Astrocyte (in vitro differentiated cells and primary cell): ENCODE data around the gene ATF7.

Experiments
- CTCF ChIP-seq: IDR thresholded peaks from 2 replicates; pipeline ENCODE4 v1.5.1; 2011; ENCODE audit warnings: low read depth, mild to moderate bottlenecking, inconsistent platforms, low read length, moderate library complexity; ENCODE audit not compliant: insufficient read depth
- EZH2 ChIP-seq: IDR thresholded peaks from 2 replicates; pipeline ENCODE4 v1.6.1; 2012; ENCODE audit warnings: mild to moderate bottlenecking, low read length, inconsistent platforms; ENCODE audit not compliant: insufficient read depth

- TF ChIP-seq EZH2: no peak
- TF ChIP-seq CTCF: no peak
These were observed 126.7 kb downstream of the ATF7 start, which contains the start of gene MAP3K12 for GRCh38 chr12:53499266-53500141.
